Neural crest cell (in vitro differentiated cells): ENCODE measurements around the gene NMUR2. TPM values are rescaled to one million over a fixed set of nuclear protein-coding genes. Genes with fewer than 3 reads are reported as not detected.
A peak's percentile ranks its signal among the peaks of the same experiment; 100 is the strongest.

Experiments
- DNase-seq: peaks from one replicate; pipeline ENCODE4 v3.0.0; 2021; ENCODE audit warnings: low read depth, mixed read lengths, low spot score
- H3K27ac Mint-ChIP-seq: one replicate; pipeline ENCODE4 v1.8.0; 2021; ENCODE audit warnings: mild to moderate bottlenecking, mixed read lengths; ENCODE audit not compliant: unreplicated experiment
- H3K27me3 Mint-ChIP-seq: 2 replicates; pipeline ENCODE4 v1.8.0; 2021; ENCODE audit warnings: low read depth, mild to moderate bottlenecking, mixed read lengths
- H3K36me3 Mint-ChIP-seq: 2 replicates; pipeline ENCODE4 v1.8.0; 2021; ENCODE audit warnings: low read depth, mild to moderate bottlenecking, mixed read lengths
- H3K4me1 Mint-ChIP-seq: 2 replicates; pipeline ENCODE4 v1.8.0; 2021; ENCODE audit warnings: mixed read lengths
- H3K4me3 Mint-ChIP-seq: one replicate; pipeline ENCODE4 v1.8.0; 2021; ENCODE audit warnings: mild to moderate bottlenecking, mixed read lengths
- H3K9me3 Mint-ChIP-seq: 2 replicates; pipeline ENCODE4 v1.8.0; 2021; ENCODE audit warnings: mixed read lengths
- total RNA-seq: library from RNA; stranded (reverse); gene quantifications from 2 replicates; pipeline ENCODE4 v1.2.1, GENCODE V29; 2021
- TF ChIP-seq, protein P1 (sequence below): fragments of 200-600 bp; sonication (generic); conservative IDR thresholded peaks from 2 replicates; pipeline ENCODE4 v1.5.0; 2021; ENCODE audit warnings: antibody characterized with exemption, mild to moderate bottlenecking

NMUR2 gene
- total RNA-seq, 1 donor from 2014 or later = 0.23 TPM

DNA sequence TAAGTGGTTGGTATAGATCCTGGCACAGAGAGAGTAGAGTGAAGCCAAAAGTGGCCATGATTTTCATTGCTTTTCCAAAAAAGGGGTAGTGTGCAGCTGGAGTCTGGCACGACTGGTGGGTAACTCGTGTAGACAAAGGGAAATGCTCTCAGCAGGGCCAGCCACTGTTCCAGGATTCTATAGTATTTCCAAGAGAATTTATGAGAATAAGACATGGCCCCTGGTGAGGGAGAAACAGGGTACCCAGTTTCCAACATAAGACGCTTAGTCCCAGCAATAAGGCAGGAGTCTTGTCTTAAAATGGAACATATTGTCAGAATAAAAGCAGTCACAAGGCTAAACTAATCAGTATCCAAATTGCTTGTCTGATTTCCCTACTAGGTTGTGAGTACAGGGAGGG is 52.1 kb downstream of the NMUR2 start:
- Mint-ChIP-seq H3K27ac (no peak overlapping the region), H3K27me3 (peaks cover 5% of the 10 kb centered on the region), H3K4me3 (no peak overlapping the region), H3K9me3 (no peaks in the 10 kb centered on the region), H3K4me1 (no peaks in the 10 kb centered on the region), H3K36me3 (no peaks in the 10 kb centered on the region)
- TF ChIP-seq, protein P1, sequence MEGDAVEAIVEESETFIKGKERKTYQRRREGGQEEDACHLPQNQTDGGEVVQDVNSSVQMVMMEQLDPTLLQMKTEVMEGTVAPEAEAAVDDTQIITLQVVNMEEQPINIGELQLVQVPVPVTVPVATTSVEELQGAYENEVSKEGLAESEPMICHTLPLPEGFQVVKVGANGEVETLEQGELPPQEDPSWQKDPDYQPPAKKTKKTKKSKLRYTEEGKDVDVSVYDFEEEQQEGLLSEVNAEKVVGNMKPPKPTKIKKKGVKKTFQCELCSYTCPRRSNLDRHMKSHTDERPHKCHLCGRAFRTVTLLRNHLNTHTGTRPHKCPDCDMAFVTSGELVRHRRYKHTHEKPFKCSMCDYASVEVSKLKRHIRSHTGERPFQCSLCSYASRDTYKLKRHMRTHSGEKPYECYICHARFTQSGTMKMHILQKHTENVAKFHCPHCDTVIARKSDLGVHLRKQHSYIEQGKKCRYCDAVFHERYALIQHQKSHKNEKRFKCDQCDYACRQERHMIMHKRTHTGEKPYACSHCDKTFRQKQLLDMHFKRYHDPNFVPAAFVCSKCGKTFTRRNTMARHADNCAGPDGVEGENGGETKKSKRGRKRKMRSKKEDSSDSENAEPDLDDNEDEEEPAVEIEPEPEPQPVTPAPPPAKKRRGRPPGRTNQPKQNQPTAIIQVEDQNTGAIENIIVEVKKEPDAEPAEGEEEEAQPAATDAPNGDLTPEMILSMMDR = no peak
- no peak for DNase-seq

GRCh38 chr5:152349683-152350526 is 55.2 kb downstream of the NMUR2 start:
- Mint-ChIP-seq H3K4me1 (no peaks in the 10 kb centered on the region), H3K9me3 (peaks cover 2% of the 10 kb centered on the region), H3K27me3 (peaks cover 5% of the 10 kb centered on the region), H3K36me3 (no peaks in the 10 kb centered on the region), H3K27ac (no peak overlapping the region), H3K4me3 (no peak overlapping the region)
- TF ChIP-seq, protein P1 = peak; percentile 91
- peak; percentile 44 for DNase-seq
